PC-9 (cell line): ENCODE data around the gene GALNT10.

Experiments used
- EZH2 ChIP-seq: fragments of 200-600 bp; sonication (generic); IDR thresholded peaks from 2 replicates; pipeline ENCODE4 v1.8.0; 2017; ENCODE audit warnings: antibody characterized with exemption, low read depth
- TF ChIP-seq, protein P1 (sequence below): fragments of 200-600 bp; sonication (generic); conservative IDR thresholded peaks from 2 replicates; pipeline ENCODE4 v1.6.1; 2017; ENCODE audit warnings: mixed run types, antibody characterized with exemption, mild to moderate bottlenecking, moderate library complexity

DNA sequence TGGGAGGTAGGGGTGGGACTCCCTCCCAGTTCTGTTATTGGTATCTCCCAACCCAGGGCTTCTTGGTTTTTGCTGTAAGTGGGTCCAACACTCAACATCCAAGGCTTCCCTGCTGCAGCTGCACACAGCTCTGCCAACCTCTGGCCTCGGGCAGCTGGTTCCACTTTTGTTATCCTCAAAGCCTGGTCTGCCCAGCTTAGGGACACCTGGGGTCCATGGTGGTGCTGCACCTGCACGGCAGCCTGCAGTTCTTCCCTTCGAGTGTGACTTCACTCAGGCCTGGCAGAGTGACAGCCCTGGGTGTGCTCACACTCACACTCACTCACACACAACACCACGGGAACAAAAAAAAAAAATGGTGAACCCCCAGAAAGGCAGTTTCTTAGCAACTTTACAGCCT, 239.9 kb downstream of the GALNT10 start:
- TF ChIP-seq, protein P1, sequence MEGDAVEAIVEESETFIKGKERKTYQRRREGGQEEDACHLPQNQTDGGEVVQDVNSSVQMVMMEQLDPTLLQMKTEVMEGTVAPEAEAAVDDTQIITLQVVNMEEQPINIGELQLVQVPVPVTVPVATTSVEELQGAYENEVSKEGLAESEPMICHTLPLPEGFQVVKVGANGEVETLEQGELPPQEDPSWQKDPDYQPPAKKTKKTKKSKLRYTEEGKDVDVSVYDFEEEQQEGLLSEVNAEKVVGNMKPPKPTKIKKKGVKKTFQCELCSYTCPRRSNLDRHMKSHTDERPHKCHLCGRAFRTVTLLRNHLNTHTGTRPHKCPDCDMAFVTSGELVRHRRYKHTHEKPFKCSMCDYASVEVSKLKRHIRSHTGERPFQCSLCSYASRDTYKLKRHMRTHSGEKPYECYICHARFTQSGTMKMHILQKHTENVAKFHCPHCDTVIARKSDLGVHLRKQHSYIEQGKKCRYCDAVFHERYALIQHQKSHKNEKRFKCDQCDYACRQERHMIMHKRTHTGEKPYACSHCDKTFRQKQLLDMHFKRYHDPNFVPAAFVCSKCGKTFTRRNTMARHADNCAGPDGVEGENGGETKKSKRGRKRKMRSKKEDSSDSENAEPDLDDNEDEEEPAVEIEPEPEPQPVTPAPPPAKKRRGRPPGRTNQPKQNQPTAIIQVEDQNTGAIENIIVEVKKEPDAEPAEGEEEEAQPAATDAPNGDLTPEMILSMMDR, result no peak
- no peak for TF ChIP-seq EZH2
